Mucosa of descending colon (tissue), 3 donors: ENCODE data around the gene SPRR2D. TPM values are rescaled to one million over a fixed set of nuclear protein-coding genes. Genes with fewer than 3 reads are reported as not detected.

Experiments used
- ATAC-seq: fragments of 200-7000 bp; cut with Tn5 transposase; one replicate; pipeline ENCODE4 v1.9.1; 2020; ENCODE audit warnings: mild to moderate bottlenecking, moderate library complexity
- DNase-seq, 3 donors: peaks; one replicate each; pipeline ENCODE4 v3.0.0-alpha.2; 2020
- H3K36me3 ChIP-seq: fragments of 200-600 bp; one replicate; pipeline ENCODE4 v1.8.0; 2021; ENCODE audit warnings: low read depth, mild to moderate bottlenecking
- H3K4me1 ChIP-seq: fragments of 200-600 bp; one replicate; pipeline ENCODE4 v1.8.0; 2021; ENCODE audit warnings: low read depth, mild to moderate bottlenecking
- H3K4me3 ChIP-seq: fragments of 200-600 bp; one replicate; pipeline ENCODE4 v1.8.0; 2021; ENCODE audit warnings: mild to moderate bottlenecking
- H3K9me3 ChIP-seq: fragments of 200-600 bp; one replicate; pipeline ENCODE4 v1.8.0; 2021; ENCODE audit warnings: mild to moderate bottlenecking
- intact Hi-C, 2 donors: fragments of 100-400 bp; cut with DNase I in 1 of 2; cut with micrococcal nuclease in 1 of 2; formaldehyde crosslinking; loops; one replicate each; pipeline versions ENCODE4 v1.11.0 to v1.11.1; 2022; cut with DNase I, micrococcal nuclease
- total RNA-seq, 3 donors: library from RNA; stranded (reverse); fragmentation: NEBNext Ultra II Directional in 2 of 3; extraction: Animal tissue kit (Norgen Biotek cat#: 25700) in 2 of 3; gene quantifications; one replicate each; pipeline versions ENCODE4 v1.2.1 to v1.2.4, GENCODE V29; 2021 to 2023
- TF ChIP-seq, protein P1 (sequence below): fragments of 200-600 bp; IDR thresholded peaks from one replicate; pipeline ENCODE4 v1.8.0; 2022; ENCODE audit warnings: antibody characterized with exemption, mild to moderate bottlenecking
- donor health status: DM: no; HTN: no; CAD: no; lungs with moderate emphysema.
- donor health status: DM: no; HTN: no; CAD: no.
- donor health status: DM: no; HTN: yes; CAD: no.

Gene SPRR2D
- total RNA-seq, 3 donors from 2014 or later: 0.41 TPM; not detected in 2

- Histone ChIP-seq H3K4me3 (no peak overlapping the region), H3K4me1 (no peaks in the 10 kb centered on the region), H3K9me3 (no peaks in the 10 kb centered on the region), H3K36me3 (no peaks in the 10 kb centered on the region)
- intact Hi-C loops: no loop called here
- DNase-seq (no peak), ATAC-seq (no peak)
- TF ChIP-seq, protein P1, sequence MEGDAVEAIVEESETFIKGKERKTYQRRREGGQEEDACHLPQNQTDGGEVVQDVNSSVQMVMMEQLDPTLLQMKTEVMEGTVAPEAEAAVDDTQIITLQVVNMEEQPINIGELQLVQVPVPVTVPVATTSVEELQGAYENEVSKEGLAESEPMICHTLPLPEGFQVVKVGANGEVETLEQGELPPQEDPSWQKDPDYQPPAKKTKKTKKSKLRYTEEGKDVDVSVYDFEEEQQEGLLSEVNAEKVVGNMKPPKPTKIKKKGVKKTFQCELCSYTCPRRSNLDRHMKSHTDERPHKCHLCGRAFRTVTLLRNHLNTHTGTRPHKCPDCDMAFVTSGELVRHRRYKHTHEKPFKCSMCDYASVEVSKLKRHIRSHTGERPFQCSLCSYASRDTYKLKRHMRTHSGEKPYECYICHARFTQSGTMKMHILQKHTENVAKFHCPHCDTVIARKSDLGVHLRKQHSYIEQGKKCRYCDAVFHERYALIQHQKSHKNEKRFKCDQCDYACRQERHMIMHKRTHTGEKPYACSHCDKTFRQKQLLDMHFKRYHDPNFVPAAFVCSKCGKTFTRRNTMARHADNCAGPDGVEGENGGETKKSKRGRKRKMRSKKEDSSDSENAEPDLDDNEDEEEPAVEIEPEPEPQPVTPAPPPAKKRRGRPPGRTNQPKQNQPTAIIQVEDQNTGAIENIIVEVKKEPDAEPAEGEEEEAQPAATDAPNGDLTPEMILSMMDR: no peak
Measured at GRCh38 chr1:152999818-153000217, 41.1 kb downstream of the SPRR2D start.

DNA sequence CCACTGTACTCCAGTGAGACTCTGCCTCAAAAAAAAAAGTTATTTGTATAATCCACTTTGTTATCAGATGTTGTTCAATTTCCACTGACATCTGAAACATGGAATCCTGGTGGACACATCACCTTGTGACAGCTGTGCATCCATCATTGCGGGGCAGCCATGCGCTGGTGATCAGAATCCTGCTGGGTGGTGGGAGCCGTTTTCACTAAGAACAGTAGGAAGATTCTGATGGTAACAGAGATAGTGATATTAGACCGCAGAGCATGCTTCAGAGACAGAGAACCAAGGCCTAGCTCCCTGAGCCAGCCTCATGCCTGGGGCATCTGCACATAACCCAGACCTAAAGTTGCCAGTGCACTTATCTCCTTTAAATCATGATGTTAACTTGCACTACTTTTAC, 42.4 kb downstream of the SPRR2D start:
- no peak overlapping the region for H3K4me3 ChIP-seq
- intact Hi-C loops: no loop called here
- ATAC-seq (no peak), DNase-seq (no peak)
- TF ChIP-seq, protein P1: no peak
- no peaks in the 10 kb centered on the region for H3K36me3 ChIP-seq
- no peaks in the 10 kb centered on the region for H3K4me1 ChIP-seq
- H3K9me3 ChIP-seq: no peaks in the 10 kb centered on the region

DNA sequence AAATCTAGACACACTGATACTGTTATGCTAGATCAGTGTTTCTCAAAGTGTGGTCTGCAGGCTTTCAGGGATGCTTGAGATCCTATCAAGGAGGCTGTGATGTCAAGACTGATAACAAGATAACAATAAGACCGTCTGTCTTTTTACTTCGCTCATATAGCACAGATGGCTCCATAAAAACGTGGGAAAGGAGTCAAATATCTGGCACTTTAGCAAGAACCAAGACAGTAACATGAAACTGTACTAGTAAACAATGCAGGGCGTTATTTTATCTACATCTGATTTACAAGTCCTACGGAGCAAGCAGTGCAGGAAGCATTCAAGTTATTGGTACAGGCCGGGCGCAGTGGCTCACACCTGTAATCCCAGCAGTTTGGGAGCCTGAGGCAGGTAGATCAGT, 43.0 kb downstream of the SPRR2D start:
- ATAC-seq: no peak

GRCh38 chr1:152996633-152997400, 44.1 kb downstream of the SPRR2D start:
- no peak for DNase-seq
- Histone ChIP-seq H3K4me3 (no peak overlapping the region), H3K9me3 (no peaks in the 10 kb centered on the region), H3K4me1 (no peaks in the 10 kb centered on the region), H3K36me3 (no peaks in the 10 kb centered on the region)
- no peak for ATAC-seq
- intact Hi-C loops: no loop called here
- TF ChIP-seq, protein P1: no peak

More for the DNA sequence above, 43.0 kb downstream of the SPRR2D start:
- intact Hi-C loops: no loop called here
- Histone ChIP-seq H3K9me3 (no peaks in the 10 kb centered on the region), H3K4me1 (no peaks in the 10 kb centered on the region), H3K4me3 (no peak overlapping the region), H3K36me3 (no peaks in the 10 kb centered on the region)
- TF ChIP-seq, protein P1: no peak
- DNase-seq: no peak

GRCh38 chr1:152995842-152996241, 45.1 kb downstream of the SPRR2D start:
- DNase-seq: no peak
- Histone ChIP-seq H3K9me3 (no peaks in the 10 kb centered on the region), H3K4me1 (no peaks in the 10 kb centered on the region), H3K36me3 (no peaks in the 10 kb centered on the region), H3K4me3 (no peak overlapping the region)
- ATAC-seq: no peak
- intact Hi-C loops: no loop called here
- TF ChIP-seq, protein P1: no peak

DNA sequence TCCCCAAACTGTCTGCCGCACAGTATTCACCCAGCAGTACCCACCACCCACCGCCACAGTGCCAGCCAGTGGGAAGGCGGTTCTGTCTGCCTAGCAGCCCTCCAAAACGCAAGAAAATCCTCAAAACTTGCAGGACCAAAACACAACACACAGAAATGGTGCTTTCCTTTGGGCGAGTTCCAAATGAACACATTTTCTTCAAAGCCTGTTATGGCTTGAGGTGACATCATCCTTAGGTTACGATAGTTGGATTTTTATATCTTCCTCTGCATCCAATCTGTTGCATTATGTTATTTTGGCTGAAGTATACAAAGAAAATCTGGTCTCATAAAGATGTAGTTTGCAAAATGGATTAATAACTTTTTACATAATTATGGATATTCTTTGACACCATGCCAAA, 47.7 kb downstream of the SPRR2D start:
- ATAC-seq (no peak), DNase-seq (no peak)
- TF ChIP-seq, protein P1: no peak
- Histone ChIP-seq H3K4me1 (no peaks in the 10 kb centered on the region), H3K36me3 (no peaks in the 10 kb centered on the region), H3K4me3 (no peak overlapping the region), H3K9me3 (no peaks in the 10 kb centered on the region)
- intact Hi-C loops: no loop called here
